ENCODE results near the gene NUBP2.

The NUBP2 gene

GRCh38 chr16:1834096-1834495, 51.3 kb downstream of the NUBP2 start:
- TF ChIP-seq ZNF394 (tag by site-specific recombination; IDR thresholded peaks at IDR 0.05; ENCODE audit: borderline replicate concordance), result no peak
- no peak for TF ChIP-seq ELK4 (IDR thresholded peaks at IDR 0.05; ENCODE audit: borderline replicate concordance, low read depth, low read length)
- TF ChIP-seq, protein P1, sequence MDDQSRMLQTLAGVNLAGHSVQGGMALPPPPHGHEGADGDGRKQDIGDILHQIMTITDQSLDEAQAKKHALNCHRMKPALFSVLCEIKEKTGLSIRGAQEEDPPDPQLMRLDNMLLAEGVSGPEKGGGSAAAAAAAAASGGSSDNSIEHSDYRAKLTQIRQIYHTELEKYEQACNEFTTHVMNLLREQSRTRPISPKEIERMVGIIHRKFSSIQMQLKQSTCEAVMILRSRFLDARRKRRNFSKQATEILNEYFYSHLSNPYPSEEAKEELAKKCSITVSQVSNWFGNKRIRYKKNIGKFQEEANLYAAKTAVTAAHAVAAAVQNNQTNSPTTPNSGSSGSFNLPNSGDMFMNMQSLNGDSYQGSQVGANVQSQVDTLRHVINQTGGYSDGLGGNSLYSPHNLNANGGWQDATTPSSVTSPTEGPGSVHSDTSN (CRISPR knock-in tag; IDR thresholded peaks at IDR 0.05), result no peak
- TF ChIP-seq ZNF175 (tag by site-specific recombination; IDR thresholded peaks at IDR 0.05), result no peak
- TF ChIP-seq, protein P2, sequence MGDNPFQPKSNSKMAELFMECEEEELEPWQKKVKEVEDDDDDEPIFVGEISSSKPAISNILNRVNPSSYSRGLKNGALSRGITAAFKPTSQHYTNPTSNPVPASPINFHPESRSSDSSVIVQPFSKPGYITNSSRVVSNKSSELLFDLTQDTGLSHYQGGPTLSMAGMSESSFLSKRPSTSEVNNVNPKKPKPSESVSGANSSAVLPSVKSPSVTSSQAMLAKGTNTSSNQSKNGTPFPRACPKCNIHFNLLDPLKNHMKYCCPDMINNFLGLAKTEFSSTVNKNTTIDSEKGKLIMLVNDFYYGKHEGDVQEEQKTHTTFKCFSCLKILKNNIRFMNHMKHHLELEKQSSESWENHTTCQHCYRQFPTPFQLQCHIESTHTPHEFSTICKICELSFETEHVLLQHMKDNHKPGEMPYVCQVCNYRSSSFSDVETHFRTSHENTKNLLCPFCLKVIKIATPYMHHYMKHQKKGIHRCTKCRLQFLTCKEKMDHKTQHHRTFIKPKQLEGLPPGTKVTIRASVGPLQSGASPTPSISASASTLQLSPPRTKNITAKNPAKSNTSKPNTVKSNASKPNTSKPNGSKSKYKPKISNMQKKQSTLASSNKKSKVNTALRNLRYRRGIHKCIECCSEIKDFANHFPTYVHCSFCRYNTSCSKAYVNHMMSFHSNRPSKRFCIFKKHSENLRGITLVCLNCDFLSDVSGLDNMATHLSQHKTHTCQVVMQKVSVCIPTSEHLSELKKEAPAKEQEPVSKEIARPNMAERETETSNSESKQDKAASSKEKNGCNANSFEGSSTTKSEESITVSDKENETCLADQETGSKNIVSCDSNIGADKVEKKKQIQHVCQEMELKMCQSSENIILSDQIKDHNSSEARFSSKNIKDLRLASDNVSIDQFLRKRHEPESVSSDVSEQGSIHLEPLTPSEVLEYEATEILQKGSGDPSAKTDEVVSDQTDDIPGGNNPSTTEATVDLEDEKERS (tag by site-specific recombination; IDR thresholded peaks at IDR 0.05), result no peak
- no peak for TF ChIP-seq ZNF610 (tag by site-specific recombination; IDR thresholded peaks at IDR 0.05; ENCODE audit: borderline replicate concordance)
- TF ChIP-seq, protein P3, sequence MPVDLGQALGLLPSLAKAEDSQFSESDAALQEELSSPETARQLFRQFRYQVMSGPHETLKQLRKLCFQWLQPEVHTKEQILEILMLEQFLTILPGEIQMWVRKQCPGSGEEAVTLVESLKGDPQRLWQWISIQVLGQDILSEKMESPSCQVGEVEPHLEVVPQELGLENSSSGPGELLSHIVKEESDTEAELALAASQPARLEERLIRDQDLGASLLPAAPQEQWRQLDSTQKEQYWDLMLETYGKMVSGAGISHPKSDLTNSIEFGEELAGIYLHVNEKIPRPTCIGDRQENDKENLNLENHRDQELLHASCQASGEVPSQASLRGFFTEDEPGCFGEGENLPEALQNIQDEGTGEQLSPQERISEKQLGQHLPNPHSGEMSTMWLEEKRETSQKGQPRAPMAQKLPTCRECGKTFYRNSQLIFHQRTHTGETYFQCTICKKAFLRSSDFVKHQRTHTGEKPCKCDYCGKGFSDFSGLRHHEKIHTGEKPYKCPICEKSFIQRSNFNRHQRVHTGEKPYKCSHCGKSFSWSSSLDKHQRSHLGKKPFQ (tag by site-specific recombination; IDR thresholded peaks at IDR 0.05), result no peak
- Histone ChIP-seq H3K36me3 (ENCODE audit: control insufficient read depth in 2 of 2, insufficient read depth in 1 of 2, low read length in 2 of 2) (peaks cover 0 to 12% of the 10 kb centered on the region in 2 experiments; a peak in 1 of 3 replicates), H3K4me1 (ENCODE audit: control insufficient read depth, insufficient read depth, low read length) (no peaks in the 10 kb centered on the region), H3K27ac (ENCODE audit: extremely low read depth, low read depth, low read length) (no peak overlapping the region), H3K9me3 (ENCODE audit: control insufficient read depth, insufficient read depth, low read depth, low read length) (no peaks in the 10 kb centered on the region), H3K4me3 (ENCODE audit: low read depth, low read length) (no peak overlapping the region)
- POLR2A ChIA-PET, result interaction anchor here (0.7 kb wide), 1 partner anchor 22 kb away, joined by 3 read pairs; no protein-coding TSS in a partner anchor
- CTCF ChIA-PET, result no interaction called here

Data from HEK293 (cell line).